ENCODE results near the gene ZNF835.

GRCh38 chr19:56687031-56687430 is 15.5 kb upstream of the ZNF835 start:
- TF ChIP-seq CTCF (IDR thresholded peaks at IDR 0.05; ENCODE audit: insufficient read depth, low read length) (no peak), REST (IDR thresholded peaks at IDR 0.05; ENCODE audit: insufficient replicate concordance, low read depth) (no peak)

Data from HL-60 (cell line).